ENCODE data around the gene TXNRD1.
"Not testable (repeated sequence)": the region's sequence is repeated elsewhere in the genome, so short reads cannot be mapped to it uniquely, and the experiment has no call there.

Gene TXNRD1

GRCh38 chr12:104285740-104286515, 70.3 kb downstream of the TXNRD1 start:
- no peak for DNase-seq

GRCh38 chr12:104286516-104287482, 71.2 kb downstream of the TXNRD1 start:
- peak; percentile 73 for DNase-seq

GRCh38 chr12:104288635-104289274, 73.2 kb downstream of the TXNRD1 start:
- no peak for DNase-seq

- DNase-seq, result no peak
Observed at GRCh38 chr12:104290320-104290719, 74.7 kb downstream of the TXNRD1 start.

GRCh38 chr12:104290855-104291254, 75.3 kb downstream of the TXNRD1 start:
- no peak for DNase-seq

GRCh38 chr12:104291867-104292524, 76.4 kb downstream of the TXNRD1 start:
- no peak for DNase-seq

GRCh38 chr12:104292872-104293794, 77.6 kb downstream of the TXNRD1 start:
- no peak for DNase-seq

GRCh38 chr12:104294158-104294859, 78.7 kb downstream of the TXNRD1 start:
- not testable (repeated sequence) for DNase-seq

GRCh38 chr12:104294927-104295668, 79.5 kb downstream of the TXNRD1 start:
- no peak for DNase-seq

GRCh38 chr12:104295954-104296353, 80.4 kb downstream of the TXNRD1 start:
- DNase-seq, result no peak

- DNase-seq, result no peak
Observed at GRCh38 chr12:104296718-104297117, 81.1 kb downstream of the TXNRD1 start.

- DNase-seq, result no peak
Observed at GRCh38 chr12:104297477-104298113, 82.0 kb downstream of the TXNRD1 start.

- no peak for DNase-seq
Observed at GRCh38 chr12:104299842-104300481, 84.4 kb downstream of the TXNRD1 start.

- peak; percentile 27 for DNase-seq
Observed at GRCh38 chr12:104303538-104304151, 88.1 kb downstream of the TXNRD1 start, which contains the start of gene EID3. Gene EID3, plus strand, starts transcription at chr12:104303739. Its CDS starts 196 bp downstream, at chr12:104303935.

- no peak for DNase-seq
Observed at GRCh38 chr12:104304261-104305009, 88.9 kb downstream of the TXNRD1 start.

- no peak for DNase-seq
Observed at GRCh38 chr12:104305349-104305748, 89.8 kb downstream of the TXNRD1 start.

- DNase-seq, result no peak
Observed at GRCh38 chr12:104306376-104306775, 90.8 kb downstream of the TXNRD1 start.
